Right lobe of liver (tissue), 4 donors: Measurements from ENCODE around the gene CRYBG1.

Source experiments
- POLR2A ChIP-seq: fragments of 450-650 bp; IDR thresholded peaks from one replicate; pipeline ENCODE4 v1.6.1; 2017; ENCODE audit warnings: antibody characterized with exemption, mild to moderate bottlenecking
- TF ChIP-seq, protein P1 (sequence below), 4 donors: fragments of 200-600 bp in 3 of 4; fragments of 450-650 bp in 1 of 4; IDR thresholded peaks; one replicate each; pipeline versions ENCODE4 v1.5.1 to v1.8.0; 2016 to 2022; ENCODE audit warnings: antibody characterized with exemption in 4 of 4, mild to moderate bottlenecking in 2 of 4
- donor health status: DM: no; HTN: no; CAD: no.
- donor health status: DM: no; HTN: no; CAD: no.
- donor health status: DM: no; HTN: yes; CAD: no.

DNA sequence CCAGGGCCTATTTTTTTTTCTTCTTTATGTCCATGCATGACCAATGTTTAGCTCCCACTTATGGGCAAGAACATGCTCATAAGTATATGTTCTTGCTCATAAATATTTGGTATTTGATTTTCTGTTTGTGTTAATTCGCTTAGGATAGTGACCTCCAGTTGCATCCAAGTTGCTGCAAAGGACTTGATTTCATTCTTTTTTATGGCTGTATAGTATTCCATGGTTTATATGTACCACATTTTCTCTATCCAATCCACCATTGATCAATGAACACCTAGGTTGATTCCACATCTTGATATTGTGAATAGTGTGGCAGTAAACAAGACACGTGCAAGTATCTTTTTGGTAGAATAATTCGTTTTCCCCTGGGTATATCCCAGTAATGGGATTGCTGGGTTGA, 190.6 kb downstream of the CRYBG1 start:
- TF ChIP-seq, protein P1, sequence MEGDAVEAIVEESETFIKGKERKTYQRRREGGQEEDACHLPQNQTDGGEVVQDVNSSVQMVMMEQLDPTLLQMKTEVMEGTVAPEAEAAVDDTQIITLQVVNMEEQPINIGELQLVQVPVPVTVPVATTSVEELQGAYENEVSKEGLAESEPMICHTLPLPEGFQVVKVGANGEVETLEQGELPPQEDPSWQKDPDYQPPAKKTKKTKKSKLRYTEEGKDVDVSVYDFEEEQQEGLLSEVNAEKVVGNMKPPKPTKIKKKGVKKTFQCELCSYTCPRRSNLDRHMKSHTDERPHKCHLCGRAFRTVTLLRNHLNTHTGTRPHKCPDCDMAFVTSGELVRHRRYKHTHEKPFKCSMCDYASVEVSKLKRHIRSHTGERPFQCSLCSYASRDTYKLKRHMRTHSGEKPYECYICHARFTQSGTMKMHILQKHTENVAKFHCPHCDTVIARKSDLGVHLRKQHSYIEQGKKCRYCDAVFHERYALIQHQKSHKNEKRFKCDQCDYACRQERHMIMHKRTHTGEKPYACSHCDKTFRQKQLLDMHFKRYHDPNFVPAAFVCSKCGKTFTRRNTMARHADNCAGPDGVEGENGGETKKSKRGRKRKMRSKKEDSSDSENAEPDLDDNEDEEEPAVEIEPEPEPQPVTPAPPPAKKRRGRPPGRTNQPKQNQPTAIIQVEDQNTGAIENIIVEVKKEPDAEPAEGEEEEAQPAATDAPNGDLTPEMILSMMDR (IDR thresholded peaks at IDR 0.05) = no peak
- TF ChIP-seq POLR2A = no peak
